Endothelial cell of umbilical vein (primary cell): Measurements from ENCODE around the gene TUBB4A. TPM values are rescaled to one million over a fixed set of nuclear protein-coding genes. Genes with fewer than 3 reads are reported as not detected.
A peak's percentile ranks its signal among the peaks of the same experiment; 100 is the strongest.

ENCODE experiments used
- BruUV-seq: library from RNA; stranded (reverse); fragments of 400-500 nt; replicated peaks from 2 replicates; lab custom pipeline; 2021; lab: Mats Ljungman, UMichigan
- CTCF ChIA-PET: fragments of 300-600, 350-600 bp; sonication (Branson Sonifier 250); formaldehyde crosslinking; loops from one replicate; lab custom pipeline; 2021; ENCODE audit warnings: antibody characterized with exemption, inconsistent platforms; lab: Charles Lee
- POLR2A ChIA-PET: fragments of 300-600, 350-600 bp; sonication (Branson Sonifier 250); formaldehyde crosslinking; loops from one replicate; lab custom pipeline; 2021; ENCODE audit warnings: antibody characterized with exemption, inconsistent platforms; lab: Charles Lee
- DNase-seq: peaks from one replicate; pipeline ENCODE4 v3.0.0-alpha.2; 2011; ENCODE audit warnings: low read depth, low spot score
- FAIRE-seq: peaks from 2 replicates; lab custom pipeline; 2011; peaks lifted over from hg19 to GRCh38; lab: Jason Lieb, UNC
- H2AFZ ChIP-seq: 2 replicates; pipeline ENCODE4 v1.6.0; 2012; ENCODE audit warnings: low read depth, low read length, control low read depth, inconsistent platforms
- H3K27ac ChIP-seq: 2 replicates; pipeline ENCODE4 v1.5.1; 2011; ENCODE audit warnings: low read depth, mild to moderate bottlenecking, control low read depth, low read length, moderate library complexity; ENCODE audit not compliant: insufficient read depth
- H3K27me3 ChIP-seq, 2 experiments: 2 replicates each; pipeline versions ENCODE4 v1.6.0 to v1.6.1; 2011; ENCODE audit warnings: low read length in 2 of 2, mixed read lengths in 1 of 2; ENCODE audit not compliant: control insufficient read depth in 2 of 2, insufficient read depth in 2 of 2
- H3K36me3 ChIP-seq, 2 experiments: 2 replicates in 1 of 2; 3 replicates in 1 of 2; pipeline ENCODE4 v1.5.1; 2011; ENCODE audit warnings: low read length in 2 of 2, mild to moderate bottlenecking in 1 of 2, moderate library complexity in 1 of 2; ENCODE audit not compliant: control insufficient read depth in 2 of 2, insufficient read depth in 2 of 2; ENCODE audit errors: extremely low read depth in 1 of 2
- H3K4me1 ChIP-seq: 3 replicates; pipeline ENCODE4 v1.5.1; 2011; ENCODE audit warnings: mild to moderate bottlenecking, low read length; ENCODE audit not compliant: control insufficient read depth, insufficient read depth; ENCODE audit errors: extremely low read depth
- H3K4me2 ChIP-seq: 2 replicates; pipeline ENCODE4 v1.6.1; 2011; ENCODE audit warnings: low read length, control low read depth, mixed read lengths; ENCODE audit not compliant: insufficient read depth
- H3K4me3 ChIP-seq, 3 experiments: fragments of 200-600 bp in 1 of 3; sonication (generic), shearing (Covaris generic) in 1 of 3; replicated peaks in 1 of 3; 2 replicates each; pipeline ENCODE4 v1.5.1; 2011 to 2016; ENCODE audit warnings: control low read depth in 3 of 3, low read length in 3 of 3, mild to moderate bottlenecking in 2 of 3, inconsistent platforms in 1 of 3, low read depth in 1 of 3, moderate library complexity in 1 of 3; ENCODE audit not compliant: insufficient read depth in 1 of 3
- H3K79me2 ChIP-seq: 2 replicates; pipeline ENCODE4 v1.6.0; 2012; ENCODE audit warnings: low read length, inconsistent platforms; ENCODE audit not compliant: control insufficient read depth, insufficient read depth
- H3K9ac ChIP-seq: replicated peaks from 2 replicates; pipeline ENCODE3; 2011; ENCODE audit warnings: low read length, control low read depth; ENCODE audit not compliant: insufficient read depth; ENCODE audit errors: extremely low read depth
- H3K9me1 ChIP-seq: replicated peaks from 3 replicates; pipeline ENCODE4 v1.6.0; 2011; ENCODE audit warnings: mild to moderate bottlenecking, low read length; ENCODE audit not compliant: control insufficient read depth, insufficient read depth; ENCODE audit errors: extremely low read depth
- H3K9me3 ChIP-seq: replicated peaks from 2 replicates; pipeline ENCODE4 v1.5.1; 2012; ENCODE audit warnings: low read length, inconsistent platforms; ENCODE audit not compliant: control insufficient read depth, insufficient read depth
- H4K20me1 ChIP-seq: replicated peaks from 2 replicates; pipeline ENCODE3; 2011; ENCODE audit warnings: mild to moderate bottlenecking, low read length; ENCODE audit not compliant: control insufficient read depth, insufficient read depth; ENCODE audit errors: extremely low read depth
- MYC ChIP-seq: IDR thresholded peaks from one replicate; pipeline ENCODE4 v1.6.1; 2011; ENCODE audit warnings: mild to moderate bottlenecking, low read depth, low read length
- dilution Hi-C: fragments of 300-500 bp; cut with MboI; formaldehyde crosslinking; loops from one replicate; pipeline ENCODE4 v1.15.0; 2019; ENCODE audit warnings: low sequenced_read_pairs; ENCODE audit not compliant: extremely low pct_ligation_motif_present
- intact Hi-C: fragments of 100-400 bp; cut with micrococcal nuclease; formaldehyde crosslinking; loops from one replicate; pipeline ENCODE4 v1.10.0; 2022
- polyA plus RNA-seq, 4 experiments: library from polyadenylated mRNA; depleted of rRNA in 3 of 4; stranded (reverse) in 3 of 4; unstranded in 1 of 4; fragments of >200 nt; gene quantifications; 2 replicates each; pipeline versions ENCODE4 v1.2.1 to v1.2.3, GENCODE V29; 2011 to 2012; ENCODE audit warnings: missing spikeins in 1 of 4
- total RNA-seq: library from RNA; stranded (reverse); gene quantifications from 2 replicates; pipeline ENCODE4 v1.2.3, GENCODE V29; 2021
- TF ChIP-seq, protein P1 (sequence below), 2 donors: IDR thresholded peaks; 1 replicate in 1 of 2; 2 replicates in 1 of 2; pipeline ENCODE4 v1.5.1; 2011; ENCODE audit warnings: low read length in 2 of 2, mild to moderate bottlenecking in 2 of 2, moderate library complexity in 2 of 2, control low read depth in 1 of 2, inconsistent platforms in 1 of 2, low read depth in 1 of 2; ENCODE audit not compliant: insufficient read depth in 1 of 2; ENCODE audit errors: extremely low read depth in 1 of 2

TUBB4A gene
- total and polyA plus RNA-seq, 2 donors (not counting 3 experiments of a cell fraction or from before 2014, with no cell fraction given) = not detected

DNA sequence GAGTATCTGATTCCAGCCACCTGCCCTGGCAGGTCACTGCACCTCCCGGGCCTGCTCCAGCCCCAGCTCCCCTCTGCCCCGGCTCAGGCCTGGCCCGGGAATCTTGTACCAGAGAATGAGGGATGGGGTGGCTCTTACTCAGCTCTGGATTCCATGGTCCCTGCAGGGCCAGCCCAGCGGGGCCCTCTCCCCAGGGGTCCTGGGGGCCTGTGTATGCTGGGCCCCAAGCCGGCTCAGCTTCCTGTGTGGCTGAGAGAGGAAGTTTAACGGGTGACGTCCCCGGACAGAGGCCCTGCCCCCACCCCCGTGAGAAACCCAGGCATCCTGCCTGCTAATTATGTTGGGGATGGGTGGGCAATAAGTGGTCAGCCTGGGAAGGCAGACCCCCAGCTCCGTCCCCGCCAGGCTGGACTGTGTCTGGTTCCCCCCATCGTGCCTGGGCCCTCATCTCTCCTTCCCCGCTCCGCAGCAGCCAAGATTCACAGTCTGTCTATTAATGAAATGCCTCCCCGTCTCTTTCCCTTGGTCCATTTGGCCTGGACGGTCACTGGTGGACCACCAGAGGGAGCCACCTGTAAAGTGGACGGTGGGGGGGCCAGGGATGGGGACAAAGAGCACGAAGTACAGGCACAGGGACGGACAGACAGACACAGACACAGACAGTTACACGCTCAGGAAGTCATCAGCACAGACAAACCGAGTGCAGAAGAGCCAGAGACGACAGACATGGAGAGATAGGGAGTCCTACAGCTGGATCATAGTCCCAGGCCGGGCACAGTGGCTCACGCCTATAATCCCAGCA lies 20.4 kb downstream of the TUBB4A start, which contains the start of gene DENND1C:
DENND1C (minus strand) TSS at position 247 of the 802 bp plus-strand sequence; CDS start at position 155, 92 bp downstream.
- DNase-seq = peak; percentile 12

More for the DNA sequence above, 20.4 kb downstream of the TUBB4A start, which contains the start of gene DENND1C:
- H3K4me3 ChIP-seq = no peak within 1 kb of the TSS
- H3K9me3 ChIP-seq = no peaks in the 10 kb centered on the region
- no peak within 1 kb of the TSS for H3K4me2 ChIP-seq
- TF ChIP-seq MYC = no peak
- TF ChIP-seq, protein P1, sequence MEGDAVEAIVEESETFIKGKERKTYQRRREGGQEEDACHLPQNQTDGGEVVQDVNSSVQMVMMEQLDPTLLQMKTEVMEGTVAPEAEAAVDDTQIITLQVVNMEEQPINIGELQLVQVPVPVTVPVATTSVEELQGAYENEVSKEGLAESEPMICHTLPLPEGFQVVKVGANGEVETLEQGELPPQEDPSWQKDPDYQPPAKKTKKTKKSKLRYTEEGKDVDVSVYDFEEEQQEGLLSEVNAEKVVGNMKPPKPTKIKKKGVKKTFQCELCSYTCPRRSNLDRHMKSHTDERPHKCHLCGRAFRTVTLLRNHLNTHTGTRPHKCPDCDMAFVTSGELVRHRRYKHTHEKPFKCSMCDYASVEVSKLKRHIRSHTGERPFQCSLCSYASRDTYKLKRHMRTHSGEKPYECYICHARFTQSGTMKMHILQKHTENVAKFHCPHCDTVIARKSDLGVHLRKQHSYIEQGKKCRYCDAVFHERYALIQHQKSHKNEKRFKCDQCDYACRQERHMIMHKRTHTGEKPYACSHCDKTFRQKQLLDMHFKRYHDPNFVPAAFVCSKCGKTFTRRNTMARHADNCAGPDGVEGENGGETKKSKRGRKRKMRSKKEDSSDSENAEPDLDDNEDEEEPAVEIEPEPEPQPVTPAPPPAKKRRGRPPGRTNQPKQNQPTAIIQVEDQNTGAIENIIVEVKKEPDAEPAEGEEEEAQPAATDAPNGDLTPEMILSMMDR (IDR thresholded peaks at IDR 0.05; ENCODE audit: extremely low read depth in 1 of 2, insufficient read depth in 1 of 2, low read depth in 1 of 2, low read length in 2 of 2) = peak; percentile 67 to 71
- no peaks in the 10 kb centered on the region for H3K27me3 ChIP-seq
- FAIRE-seq = no peak
- H3K9ac ChIP-seq = no peak within 1 kb of the TSS
- no peaks in the 10 kb centered on the region for H3K79me2 ChIP-seq
- no peaks in the 10 kb centered on the region for H3K9me1 ChIP-seq
- H2AFZ ChIP-seq = no peak within 1 kb of the TSS
- no TSS peak for BruUV-seq
- CTCF ChIA-PET = interaction anchor here (0.7 to 2.4 kb wide), 10 partner anchors 8 to 382 kb away, joined by 3 to 7 read pairs (median 3); no protein-coding TSS in a partner anchor
- H3K27ac ChIP-seq = no peak within 1 kb of the TSS
- no peaks in the 10 kb centered on the region for H3K4me1 ChIP-seq
- no peaks in the 10 kb centered on the region for H4K20me1 ChIP-seq
- dilution Hi-C loops = no loop called here
- POLR2A ChIA-PET = no interaction called here
- H3K36me3 ChIP-seq = no peaks in the 10 kb centered on the region
- intact Hi-C loops = loop anchor here (2.0 kb wide), 1 partner anchor 381 kb away; no protein-coding TSS in a partner anchor
